Measurements from ENCODE around the gene FCHSD2. TPM values are rescaled to one million over a fixed set of nuclear protein-coding genes. Genes with fewer than 3 reads are reported as not detected.

Gene FCHSD2
- total RNA-seq, 1 donor from 2014 or later: 22.2 TPM

- H3K36me3 Mint-ChIP-seq: peaks cover 2% of the 10 kb centered on the region
- H3K79me2 ChIP-seq (ENCODE audit: low read depth): peaks cover 6% of the 10 kb centered on the region
- no peak overlapping the region for H3K4me2 ChIP-seq
- no peak overlapping the region for H3K27ac ChIP-seq
- no peak for TF ChIP-seq EZH2 (IDR thresholded peaks at IDR 0.05)
- TF ChIP-seq CTCF (IDR thresholded peaks at IDR 0.05): no peak
- TF ChIP-seq EZH2phosphoT487 (IDR thresholded peaks at IDR 0.05): no peak
- H3K4me3 Mint-ChIP-seq: no peak overlapping the region
- H3K27me3 Mint-ChIP-seq (ENCODE audit: insufficient read depth, low read depth): peaks cover 3% of the 10 kb centered on the region
- H3K27me3 ChIP-seq: no peaks in the 10 kb centered on the region
- no peak overlapping the region for H2AFZ ChIP-seq (replicated peaks)
- no peaks in the 10 kb centered on the region for H4K20me1 ChIP-seq (ENCODE audit: low read depth)
- H3K4me1 Mint-ChIP-seq: no peaks in the 10 kb centered on the region
- H3K9me3 ChIP-seq (ENCODE audit: low read depth): no peaks in the 10 kb centered on the region
- H3F3A ChIP-seq (ENCODE audit: low read depth): no peaks in the 10 kb centered on the region
- no peak overlapping the region for H3K4me3 ChIP-seq
- H3K27ac Mint-ChIP-seq: no peak overlapping the region
- DNase-seq (ENCODE audit: low spot score): no peak
- H3K9me3 Mint-ChIP-seq: no peaks in the 10 kb centered on the region
- H3K9ac ChIP-seq: no peak overlapping the region
- no peaks in the 10 kb centered on the region for H3K36me3 ChIP-seq
- H3K4me1 ChIP-seq: no peaks in the 10 kb centered on the region
Observed at GRCh38 chr11:73055002-73055401, 87.1 kb downstream of the FCHSD2 start.

GRCh38 chr11:73053964-73054363, 88.2 kb downstream of the FCHSD2 start:
- Histone ChIP-seq H4K20me1 (ENCODE audit: low read depth) (no peaks in the 10 kb centered on the region), H2AFZ (replicated peaks) (no peak overlapping the region), H3K9ac (no peak overlapping the region), H3K79me2 (ENCODE audit: low read depth) (peaks cover 6% of the 10 kb centered on the region), H3K36me3 (no peaks in the 10 kb centered on the region), H3K4me3 (no peak overlapping the region), H3F3A (ENCODE audit: low read depth) (no peaks in the 10 kb centered on the region), H3K4me2 (no peak overlapping the region), H3K9me3 (ENCODE audit: low read depth) (no peaks in the 10 kb centered on the region), H3K4me1 (no peaks in the 10 kb centered on the region), H3K27me3 (no peaks in the 10 kb centered on the region), H3K27ac (no peak overlapping the region)
- peaks cover 2% of the 10 kb centered on the region for H3K36me3 Mint-ChIP-seq
- H3K4me3 Mint-ChIP-seq: no peak overlapping the region
- H3K27ac Mint-ChIP-seq: no peak overlapping the region
- H3K27me3 Mint-ChIP-seq (ENCODE audit: insufficient read depth, low read depth): peaks cover 3% of the 10 kb centered on the region
- TF ChIP-seq EZH2phosphoT487 (IDR thresholded peaks at IDR 0.05): no peak
- TF ChIP-seq EZH2 (IDR thresholded peaks at IDR 0.05): no peak
- TF ChIP-seq CTCF (IDR thresholded peaks at IDR 0.05): no peak
- H3K4me1 Mint-ChIP-seq: no peaks in the 10 kb centered on the region
- no peak for DNase-seq (ENCODE audit: low spot score)
- no peaks in the 10 kb centered on the region for H3K9me3 Mint-ChIP-seq

- no peaks in the 10 kb centered on the region for H3K9me3 Mint-ChIP-seq
- H3K4me1 ChIP-seq: no peaks in the 10 kb centered on the region
- H3K27ac ChIP-seq: no peak overlapping the region
- H3K9me3 ChIP-seq (ENCODE audit: low read depth): no peaks in the 10 kb centered on the region
- no peaks in the 10 kb centered on the region for H3K27me3 Mint-ChIP-seq (ENCODE audit: insufficient read depth, low read depth)
- no peak overlapping the region for H3K4me3 Mint-ChIP-seq
- H3K4me1 Mint-ChIP-seq: no peaks in the 10 kb centered on the region
- peaks cover 5% of the 10 kb centered on the region for H4K20me1 ChIP-seq (ENCODE audit: low read depth)
- TF ChIP-seq EZH2 (IDR thresholded peaks at IDR 0.05): no peak
- no peak for TF ChIP-seq EZH2phosphoT487 (IDR thresholded peaks at IDR 0.05)
- no peak for TF ChIP-seq CTCF (IDR thresholded peaks at IDR 0.05)
- no peak for DNase-seq (ENCODE audit: low spot score)
- no peak overlapping the region for H3K9ac ChIP-seq
- no peaks in the 10 kb centered on the region for H3K27me3 ChIP-seq
- H3K4me2 ChIP-seq: no peak overlapping the region
- no peak overlapping the region for H2AFZ ChIP-seq (replicated peaks)
- H3F3A ChIP-seq (ENCODE audit: low read depth): no peaks in the 10 kb centered on the region
- no peaks in the 10 kb centered on the region for H3K36me3 Mint-ChIP-seq
- H3K4me3 ChIP-seq: no peak overlapping the region
- no peaks in the 10 kb centered on the region for H3K36me3 ChIP-seq
- no peak overlapping the region for H3K27ac Mint-ChIP-seq
- no peaks in the 10 kb centered on the region for H3K79me2 ChIP-seq (ENCODE audit: low read depth)
Observed at GRCh38 chr11:73048446-73048845, 93.7 kb downstream of the FCHSD2 start.
